AG10803 (cell line): Measurements from ENCODE around the gene ADORA3.

Experiments
- DNase-seq: peaks from one replicate; pipeline ENCODE4 v3.0.0; 2010; ENCODE audit warnings: low read depth
- H3K4me3 ChIP-seq: 2 replicates; pipeline ENCODE4 v1.5.1; 2011; ENCODE audit warnings: mild to moderate bottlenecking, low read length, control low read depth
- CTCF ChIP-seq: conservative IDR thresholded peaks from 2 replicates; pipeline ENCODE4 v1.5.1; 2011; ENCODE audit warnings: mild to moderate bottlenecking, low read length, control low read depth, inconsistent platforms

Gene ADORA3

GRCh38 chr1:111507411-111508201 is 4.2 kb upstream of the ADORA3 start:
- peak overlapping the region; percentile 39 for H3K4me3 ChIP-seq
- peak; percentile 46 for TF ChIP-seq CTCF
- peak; percentile 75 for DNase-seq

GRCh38 chr1:111506561-111506960 is 3.1 kb upstream of the ADORA3 start:
- H3K4me3 ChIP-seq: no peak overlapping the region
- TF ChIP-seq CTCF: no peak
- no peak for DNase-seq

GRCh38 chr1:111505641-111506119 is 2.2 kb upstream of the ADORA3 start:
- no peak for DNase-seq
- no peak overlapping the region for H3K4me3 ChIP-seq
- TF ChIP-seq CTCF: no peak

- no peak for TF ChIP-seq CTCF
- no peak for DNase-seq
- no peak overlapping the region for H3K4me3 ChIP-seq
These were observed 664 bp upstream of the ADORA3 start for GRCh38 chr1:111504097-111504496.

GRCh38 chr1:111501645-111502044 is 1.8 kb downstream of the ADORA3 start:
- DNase-seq: no peak
- no peak overlapping the region for H3K4me3 ChIP-seq
- TF ChIP-seq CTCF: no peak

GRCh38 chr1:111499026-111499785 is 4.2 kb downstream of the ADORA3 start:
- no peak for TF ChIP-seq CTCF
- no peak overlapping the region for H3K4me3 ChIP-seq
- DNase-seq: no peak
